ENCODE results near the gene F8.

- TF ChIP-seq, protein P1, sequence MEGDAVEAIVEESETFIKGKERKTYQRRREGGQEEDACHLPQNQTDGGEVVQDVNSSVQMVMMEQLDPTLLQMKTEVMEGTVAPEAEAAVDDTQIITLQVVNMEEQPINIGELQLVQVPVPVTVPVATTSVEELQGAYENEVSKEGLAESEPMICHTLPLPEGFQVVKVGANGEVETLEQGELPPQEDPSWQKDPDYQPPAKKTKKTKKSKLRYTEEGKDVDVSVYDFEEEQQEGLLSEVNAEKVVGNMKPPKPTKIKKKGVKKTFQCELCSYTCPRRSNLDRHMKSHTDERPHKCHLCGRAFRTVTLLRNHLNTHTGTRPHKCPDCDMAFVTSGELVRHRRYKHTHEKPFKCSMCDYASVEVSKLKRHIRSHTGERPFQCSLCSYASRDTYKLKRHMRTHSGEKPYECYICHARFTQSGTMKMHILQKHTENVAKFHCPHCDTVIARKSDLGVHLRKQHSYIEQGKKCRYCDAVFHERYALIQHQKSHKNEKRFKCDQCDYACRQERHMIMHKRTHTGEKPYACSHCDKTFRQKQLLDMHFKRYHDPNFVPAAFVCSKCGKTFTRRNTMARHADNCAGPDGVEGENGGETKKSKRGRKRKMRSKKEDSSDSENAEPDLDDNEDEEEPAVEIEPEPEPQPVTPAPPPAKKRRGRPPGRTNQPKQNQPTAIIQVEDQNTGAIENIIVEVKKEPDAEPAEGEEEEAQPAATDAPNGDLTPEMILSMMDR (conservative IDR thresholded peaks at IDR 0.05), result no peak
- TF ChIP-seq ZFX (IDR thresholded peaks at IDR 0.05), result no peak
Measured at GRCh38 chrX:154855256-154855655, 167.3 kb downstream of the F8 start.
